Lung (tissue), 12 donors: ENCODE data around the gene TBC1D22A. TPM values are rescaled to one million over a fixed set of nuclear protein-coding genes. Genes with fewer than 3 reads are reported as not detected.

Experiments used
- ATAC-seq: fragments of 200-7000 bp; cut with Tn5 transposase; one replicate; pipeline ENCODE4 v1.9.1; 2020; ENCODE audit warnings: moderate number of reproducible peaks; ENCODE audit not compliant: insufficient read depth, low FRiP score
- DNase-seq, 3 donors: peaks; one replicate each; pipeline ENCODE4 v3.0.0-alpha.2; 2013 to 2017
- H3K27ac ChIP-seq, 2 donors: one replicate each; pipeline ENCODE4 v1.5.1; 2013; ENCODE audit warnings: mild to moderate bottlenecking in 2 of 2, moderate library complexity in 2 of 2, control low read depth in 1 of 2, inconsistent platforms in 1 of 2, low read depth in 1 of 2, low read length in 1 of 2
- H3K27me3 ChIP-seq, 3 donors: one replicate each; pipeline ENCODE4 v1.5.1; 2013; ENCODE audit warnings: low read length in 2 of 3; ENCODE audit not compliant: control insufficient read depth in 3 of 3, insufficient read depth in 3 of 3
- H3K36me3 ChIP-seq, 4 donors: one replicate each; pipeline ENCODE4 v1.5.1; 2013; ENCODE audit warnings: low read length in 4 of 4, mild to moderate bottlenecking in 1 of 4, moderate library complexity in 1 of 4; ENCODE audit not compliant: control insufficient read depth in 4 of 4, insufficient read depth in 4 of 4
- H3K4me1 ChIP-seq, 5 donors: one replicate each; pipeline ENCODE4 v1.5.1; 2013; ENCODE audit warnings: low read length in 5 of 5, mild to moderate bottlenecking in 2 of 5, moderate library complexity in 1 of 5; ENCODE audit not compliant: control insufficient read depth in 5 of 5, insufficient read depth in 5 of 5
- H3K4me3 ChIP-seq: one replicate; pipeline ENCODE4 v1.5.1; 2013; ENCODE audit warnings: mild to moderate bottlenecking, control low read depth, moderate library complexity
- H3K9ac ChIP-seq, 2 donors: one replicate each; pipeline ENCODE4 v1.5.1; 2013; ENCODE audit warnings: low read length in 2 of 2, control low read depth in 1 of 2; ENCODE audit not compliant: insufficient read depth in 1 of 2
- H3K9me3 ChIP-seq, 4 donors: one replicate each; pipeline ENCODE4 v1.5.1; 2013; ENCODE audit warnings: low read length in 3 of 4, mild to moderate bottlenecking in 1 of 4, moderate library complexity in 1 of 4; ENCODE audit not compliant: control insufficient read depth in 4 of 4, insufficient read depth in 3 of 4
- WGBS, 2 donors: extraction: QIAGEN DNeasy Blood & Tissue Kit; methylation state at CpG; one replicate each; pipeline ENCODE4 v1.1.7; 2013; 5-methylcytosine and 5-hydroxymethylcytosine counted together
- polyA plus RNA-seq, 2 donors: library from polyadenylated mRNA; stranded (reverse); fragments of 200-250 nt; gene quantifications; one replicate each; pipeline ENCODE4 v1.2.1, GENCODE V29; 2013
- total RNA-seq, 2 donors: library from RNA; depleted of rRNA in 1 of 2; stranded (reverse); fragments of >200 nt in 1 of 2; gene quantifications; one replicate each; pipeline ENCODE4 v1.2.1, GENCODE V29; 2014 to 2021
- TF ChIP-seq, protein P1 (sequence below): IDR thresholded peaks from 2 replicates; pipeline ENCODE4 v1.5.1; 2012; ENCODE audit warnings: mild to moderate bottlenecking; ENCODE audit errors: control extremely low read depth, extremely low read depth
- donor health status: control.
- donor health status: control.
- donor health status: Bipolar disorder and iron deficiency.
- donor health status: healthy.
- donor health status: DM: yes; HTN: yes; CAD: no.

Gene TBC1D22A
- total and polyA plus RNA-seq, 4 donors = 20.2 to 38.4 (median 21.0) TPM

DNA sequence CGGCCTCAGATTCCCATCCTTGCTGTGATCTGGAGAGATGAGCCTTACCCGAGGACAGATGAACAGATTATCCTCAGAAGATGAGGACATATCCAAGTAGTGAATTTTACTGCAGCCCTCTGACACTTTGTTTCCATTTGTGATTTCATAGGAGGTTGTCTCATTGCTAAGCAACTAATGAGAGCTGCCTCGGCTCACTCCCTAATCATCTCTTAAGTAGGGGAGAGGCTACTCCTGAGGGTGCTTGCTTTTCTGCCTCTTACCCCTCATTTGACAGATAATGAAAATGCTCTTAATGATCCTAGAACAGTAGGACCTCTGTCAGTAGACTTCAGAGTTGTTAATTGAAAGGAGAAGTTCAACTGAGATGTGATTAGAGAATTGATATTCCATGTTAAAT, 150.9 kb downstream of the TBC1D22A start:
- no peak overlapping the region for H3K27ac ChIP-seq
- no peak for ATAC-seq

DNA sequence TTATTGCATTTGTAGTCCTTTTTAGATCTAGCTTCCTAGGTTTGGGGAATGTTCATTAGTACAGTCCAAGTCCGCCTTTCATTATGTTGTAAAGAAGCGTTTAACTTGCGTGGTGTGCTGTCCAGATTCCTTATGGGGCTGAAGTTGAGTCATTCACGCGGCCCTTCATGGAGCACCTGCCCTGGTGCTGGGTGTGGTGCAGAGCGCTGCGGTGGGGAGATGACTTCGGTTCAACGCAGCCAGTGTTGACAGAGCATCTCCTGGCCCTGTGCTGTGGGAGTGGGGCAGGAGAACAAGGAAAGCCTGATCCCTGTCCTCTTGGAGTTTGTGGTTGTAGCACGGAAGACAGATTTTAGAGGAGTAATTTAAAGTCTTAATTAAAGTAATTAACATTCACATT, 152.0 kb downstream of the TBC1D22A start:
- no peak overlapping the region for H3K9ac ChIP-seq
- H3K4me1 ChIP-seq = peaks cover 0 to 2% (median 0%) of the 10 kb centered on the region in 5 donors
- DNase-seq = no peak
- no peak overlapping the region for H3K27ac ChIP-seq
- TF ChIP-seq, protein P1, sequence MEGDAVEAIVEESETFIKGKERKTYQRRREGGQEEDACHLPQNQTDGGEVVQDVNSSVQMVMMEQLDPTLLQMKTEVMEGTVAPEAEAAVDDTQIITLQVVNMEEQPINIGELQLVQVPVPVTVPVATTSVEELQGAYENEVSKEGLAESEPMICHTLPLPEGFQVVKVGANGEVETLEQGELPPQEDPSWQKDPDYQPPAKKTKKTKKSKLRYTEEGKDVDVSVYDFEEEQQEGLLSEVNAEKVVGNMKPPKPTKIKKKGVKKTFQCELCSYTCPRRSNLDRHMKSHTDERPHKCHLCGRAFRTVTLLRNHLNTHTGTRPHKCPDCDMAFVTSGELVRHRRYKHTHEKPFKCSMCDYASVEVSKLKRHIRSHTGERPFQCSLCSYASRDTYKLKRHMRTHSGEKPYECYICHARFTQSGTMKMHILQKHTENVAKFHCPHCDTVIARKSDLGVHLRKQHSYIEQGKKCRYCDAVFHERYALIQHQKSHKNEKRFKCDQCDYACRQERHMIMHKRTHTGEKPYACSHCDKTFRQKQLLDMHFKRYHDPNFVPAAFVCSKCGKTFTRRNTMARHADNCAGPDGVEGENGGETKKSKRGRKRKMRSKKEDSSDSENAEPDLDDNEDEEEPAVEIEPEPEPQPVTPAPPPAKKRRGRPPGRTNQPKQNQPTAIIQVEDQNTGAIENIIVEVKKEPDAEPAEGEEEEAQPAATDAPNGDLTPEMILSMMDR = no peak
- peaks cover 0 to 16% (median 2%) of the 10 kb centered on the region in 4 donors for H3K36me3 ChIP-seq
- WGBS, 2 donors = 87 to 93% methylated on average over 10 of the region's 10 CpGs
- H3K27me3 ChIP-seq = no peaks in the 10 kb centered on the region
- no peak overlapping the region for H3K4me3 ChIP-seq
- no peaks in the 10 kb centered on the region for H3K9me3 ChIP-seq
- ATAC-seq = no peak

More for the DNA sequence above, 150.9 kb downstream of the TBC1D22A start:
- TF ChIP-seq, protein P1 = no peak
- Histone ChIP-seq H3K27me3 (no peaks in the 10 kb centered on the region), H3K9ac (no peak overlapping the region), H3K9me3 (no peaks in the 10 kb centered on the region), H3K4me3 (no peak overlapping the region), H3K36me3 (peaks cover 0 to 19% (median 2%) of the 10 kb centered on the region in 4 donors), H3K4me1 (peaks cover 0 to 2% (median 0%) of the 10 kb centered on the region in 5 donors)
- DNase-seq = no peak
- WGBS, 2 donors = 63 to 84% methylated on average over 3 of the region's 3 CpGs

DNA sequence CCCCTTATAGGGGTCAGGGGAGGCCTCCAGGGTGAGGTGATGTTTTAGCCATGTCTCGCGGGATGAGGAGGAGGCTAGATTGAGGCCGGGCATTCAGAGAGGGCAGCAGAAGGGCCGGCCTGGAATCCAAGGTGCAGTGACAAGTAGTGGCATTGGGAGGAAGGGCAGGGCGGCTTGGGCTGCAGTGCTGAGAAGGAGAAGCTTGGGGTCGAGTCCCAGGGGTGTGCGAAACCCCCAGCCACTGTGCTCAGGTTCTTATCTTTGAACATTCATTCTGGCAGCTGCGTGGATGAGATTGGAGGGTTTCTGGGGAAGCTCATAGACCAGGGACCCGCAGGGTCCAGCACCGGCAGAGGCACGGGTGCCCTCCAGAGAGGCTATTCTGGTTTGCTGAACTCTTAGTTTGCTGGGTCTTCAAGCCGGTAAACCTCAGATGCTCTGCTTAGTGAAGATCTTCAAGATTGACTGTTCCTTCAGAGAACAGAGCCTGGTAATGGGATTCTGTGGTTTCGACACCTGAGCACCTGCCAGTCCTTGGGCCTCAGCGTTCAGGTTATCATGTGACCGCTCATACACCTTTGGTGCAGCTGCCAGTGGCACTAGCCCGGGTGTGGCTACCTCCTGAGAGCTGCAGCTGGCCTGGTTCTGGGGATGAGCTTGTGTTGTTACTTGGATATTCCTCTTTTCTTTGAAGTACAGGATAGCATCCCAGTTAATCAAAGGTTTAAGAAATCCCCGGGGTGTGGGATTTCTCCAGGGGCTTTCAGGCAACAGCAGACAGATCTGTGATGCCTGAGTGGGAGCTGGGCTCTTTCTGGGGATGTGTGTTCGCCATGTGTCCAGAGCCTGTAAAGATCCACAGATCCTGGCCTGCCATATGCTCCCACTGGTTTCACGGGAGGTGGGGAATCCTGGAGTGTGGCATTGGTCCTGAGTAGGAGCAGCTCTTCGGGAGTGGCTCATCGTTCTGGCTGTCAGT, 152.8 kb downstream of the TBC1D22A start:
- WGBS, 2 donors = 94 to 96% methylated on average over 21 of the region's 21 CpGs
- peaks cover 0 to 2% (median 0%) of the 10 kb centered on the region in 5 donors for H3K4me1 ChIP-seq
- DNase-seq = no peak
- TF ChIP-seq, protein P1 = no peak
- H3K9ac ChIP-seq = no peak overlapping the region
- no peaks in the 10 kb centered on the region for H3K9me3 ChIP-seq
- H3K27ac ChIP-seq = no peak overlapping the region
- no peak overlapping the region for H3K4me3 ChIP-seq
- H3K27me3 ChIP-seq = no peaks in the 10 kb centered on the region
- H3K36me3 ChIP-seq = peaks cover 0 to 16% (median 3%) of the 10 kb centered on the region in 4 donors
- ATAC-seq = no peak
